Panc1 (cell line): Measurements from ENCODE around the gene SULT6B1. TPM values are rescaled to one million over a fixed set of nuclear protein-coding genes. Genes with fewer than 3 reads are reported as not detected.

ENCODE experiments used
- ATAC-seq: fragments of 200-7000 bp; cut with Tn5 transposase; 2 replicates; pipeline ENCODE4 v1.9.1; 2020; ENCODE audit warnings: mild to moderate bottlenecking, moderate library complexity
- BruUV-seq: library from RNA; stranded (reverse); fragments of 400-500 nt; replicated peaks from 2 replicates; lab custom pipeline; 2021; lab: Mats Ljungman, UMichigan
- CTCF ChIA-PET: fragments of 300-600 bp; sonication (Branson Sonifier 250); formaldehyde crosslinking; loops from one replicate; lab custom pipeline; 2022; ENCODE audit warnings: antibody characterized with exemption; lab: Charles Lee
- POLR2A ChIA-PET: fragments of 300-600 bp; sonication (Branson Sonifier 250); formaldehyde crosslinking; loops from one replicate; lab custom pipeline; 2022; ENCODE audit warnings: antibody characterized with exemption; lab: Charles Lee
- DNase-seq: peaks from one replicate; pipeline ENCODE4 v3.0.0-alpha.2; 2010; ENCODE audit warnings: low read depth, low spot score
- H3K27ac ChIP-seq: 2 replicates; pipeline ENCODE4 v1.5.1; 2011; ENCODE audit warnings: mild to moderate bottlenecking, low read length, inconsistent platforms
- H3K27me3 ChIP-seq: fragments of 200-500 bp; sonication (Bioruptor generic); 2 replicates; pipeline ENCODE4 v1.6.0; 2014; ENCODE audit warnings: low read length, inconsistent platforms; ENCODE audit not compliant: control insufficient read depth, insufficient read depth
- H3K36me3 ChIP-seq: fragments of 200-500 bp; sonication (Bioruptor generic); 2 replicates; pipeline ENCODE4 v1.5.1; 2014; ENCODE audit warnings: inconsistent platforms, mild to moderate bottlenecking, low read length, moderate library complexity; ENCODE audit not compliant: control insufficient read depth, insufficient read depth
- H3K4me1 ChIP-seq: 2 replicates; pipeline ENCODE4 v1.5.1; 2011; ENCODE audit warnings: inconsistent platforms, mild to moderate bottlenecking, low read length, moderate library complexity; ENCODE audit not compliant: control insufficient read depth, insufficient read depth
- H3K4me3 ChIP-seq, 2 experiments: 2 replicates each; pipeline ENCODE4 v1.5.1; 2011 to 2012; ENCODE audit warnings: low read depth in 2 of 2, low read length in 2 of 2, mild to moderate bottlenecking in 2 of 2, inconsistent platforms in 1 of 2, moderate library complexity in 1 of 2
- H3K9me3 ChIP-seq: fragments of 200-500 bp; sonication (Bioruptor generic); 2 replicates; pipeline ENCODE4 v1.5.1; 2014; ENCODE audit warnings: low read depth, mild to moderate bottlenecking, inconsistent platforms, low read length, moderate library complexity; ENCODE audit not compliant: control insufficient read depth, insufficient read depth
- CTCF ChIP-seq: fragments of 450-650 bp; IDR thresholded peaks from 2 replicates; pipeline ENCODE4 v1.5.1; 2017; ENCODE audit warnings: mild to moderate bottlenecking
- POLR2AphosphoS5 ChIP-seq: IDR thresholded peaks from 2 replicates; pipeline ENCODE4 v1.6.1; 2012; ENCODE audit warnings: mild to moderate bottlenecking, low read depth, low read length, moderate library complexity
- REST ChIP-seq, 2 experiments: IDR thresholded peaks; 2 replicates each; pipeline ENCODE4 v1.6.1; 2011 to 2012; ENCODE audit warnings: low read depth in 2 of 2, control low read depth in 1 of 2, low read length in 1 of 2, mild to moderate bottlenecking in 1 of 2, moderate library complexity in 1 of 2; ENCODE audit not compliant: insufficient read depth in 1 of 2
- SIN3A ChIP-seq: IDR thresholded peaks from 2 replicates; pipeline ENCODE4 v1.6.1; 2012; ENCODE audit warnings: low read depth, mild to moderate bottlenecking, low read length, moderate library complexity, borderline replicate concordance; ENCODE audit not compliant: insufficient read depth
- TCF7L2 ChIP-seq: IDR thresholded peaks from 2 replicates; pipeline ENCODE4 v1.6.1; 2011; ENCODE audit warnings: mild to moderate bottlenecking, low read depth, low read length, inconsistent platforms
- in situ Hi-C: cut with HindIII; loops from 2 replicates; pipeline ENCODE4 v1.10.0; 2016; ENCODE audit warnings: low sequenced_read_pairs, low pct_unique_long_range_greater_than_20kb
- intact Hi-C: fragments of 100-400 bp; cut with micrococcal nuclease; formaldehyde crosslinking; loops from one replicate; pipeline ENCODE4 v1.10.0; 2022; ENCODE audit not compliant: unreplicated experiment
- total RNA-seq: library from RNA; stranded (reverse); gene quantifications from one replicate; pipeline ENCODE4 v1.2.1, GENCODE V29; 2021; ENCODE audit not compliant: unreplicated experiment

SULT6B1 gene
- total RNA-seq, 1 experiment from 2014 or later = not detected

GRCh38 chr2:37231241-37232130 lies 43.0 kb upstream of the SULT6B1 start, which contains the start of the genes CEBPZ and NDUFAF7:
TSS of gene CEBPZ (minus strand) at chr2:37231596. CDS start at chr2:37231567, 29 bp downstream.
TSS of gene NDUFAF7 (plus strand) at chr2:37231658. CDS start at chr2:37231706, 48 bp downstream.
- Histone ChIP-seq H3K4me3 (peak within 1 kb of the TSS; percentile 64 to 90), H3K4me1 (peaks cover 16% of the 10 kb centered on the region), H3K36me3 (peaks cover 23% of the 10 kb centered on the region), H3K27me3 (no peaks in the 10 kb centered on the region), H3K27ac (peak within 1 kb of the TSS; percentile 87), H3K9me3 (no peaks in the 10 kb centered on the region)
- BruUV-seq = no TSS peak
- ChIA-PET CTCF (interaction anchor here (0.5 kb wide), 1 partner anchor 41 kb away, joined by 3 read pairs; no protein-coding TSS in a partner anchor), POLR2A (interaction anchor here (0.6 kb wide), 1 partner anchor 63 kb away, joined by 3 read pairs; no protein-coding TSS in a partner anchor)
- intact Hi-C loops = loop anchor here (10.0 kb wide), 1 partner anchor 67 kb away; no protein-coding TSS in a partner anchor
- TF ChIP-seq TCF7L2 = 0 out of 2 replicates have a peak, but pooled peaks have one; percentile 43
- TF ChIP-seq REST (IDR thresholded peaks at IDR 0.05; ENCODE audit: insufficient read depth in 1 of 2, low read depth in 2 of 2, low read length in 1 of 2) = no peak
- TF ChIP-seq POLR2AphosphoS5 = peak; percentile 94
- TF ChIP-seq CTCF = no peak
- peak; percentile 95 for TF ChIP-seq SIN3A
- in situ Hi-C loops = no loop called here
- peak; percentile 99 for ATAC-seq
- DNase-seq = peak; percentile 71

- TF ChIP-seq CTCF = no peak
- TF ChIP-seq SIN3A = no peak
- no peak for TF ChIP-seq TCF7L2
- TF ChIP-seq REST (IDR thresholded peaks at IDR 0.05; ENCODE audit: insufficient read depth in 1 of 2, low read depth in 2 of 2, low read length in 1 of 2) = no peak
- Histone ChIP-seq H3K9me3 (no peaks in the 10 kb centered on the region), H3K4me1 (peaks cover 16% of the 10 kb centered on the region), H3K27me3 (no peaks in the 10 kb centered on the region), H3K27ac (peak overlapping the region; percentile 87), H3K36me3 (peaks cover 26% of the 10 kb centered on the region), H3K4me3 (peak overlapping the region; percentile 64 to 90)
- CTCF ChIA-PET = no interaction called here
- no TSS peak for BruUV-seq
- intact Hi-C loops = loop anchor here (10.0 kb wide), 1 partner anchor 66 kb away; no protein-coding TSS in a partner anchor
- in situ Hi-C loops = no loop called here
- POLR2A ChIA-PET = no interaction called here
- no peak for DNase-seq
- no peak for ATAC-seq
Measured at GRCh38 chr2:37230581-37230980, 42.1 kb upstream of the SULT6B1 start.
